SHP77 treated with DMSO at 0.1 percent for 48 hours (cell line): Measurements from ENCODE around the gene TMC8.
A peak's percentile ranks its signal among the peaks of the same experiment; 100 is the strongest.

Experiments used
- DNase-seq: peaks from one replicate; lab custom pipeline; 2025; lab: John Stamatoyannopoulos, UW

TMC8 gene

DNA sequence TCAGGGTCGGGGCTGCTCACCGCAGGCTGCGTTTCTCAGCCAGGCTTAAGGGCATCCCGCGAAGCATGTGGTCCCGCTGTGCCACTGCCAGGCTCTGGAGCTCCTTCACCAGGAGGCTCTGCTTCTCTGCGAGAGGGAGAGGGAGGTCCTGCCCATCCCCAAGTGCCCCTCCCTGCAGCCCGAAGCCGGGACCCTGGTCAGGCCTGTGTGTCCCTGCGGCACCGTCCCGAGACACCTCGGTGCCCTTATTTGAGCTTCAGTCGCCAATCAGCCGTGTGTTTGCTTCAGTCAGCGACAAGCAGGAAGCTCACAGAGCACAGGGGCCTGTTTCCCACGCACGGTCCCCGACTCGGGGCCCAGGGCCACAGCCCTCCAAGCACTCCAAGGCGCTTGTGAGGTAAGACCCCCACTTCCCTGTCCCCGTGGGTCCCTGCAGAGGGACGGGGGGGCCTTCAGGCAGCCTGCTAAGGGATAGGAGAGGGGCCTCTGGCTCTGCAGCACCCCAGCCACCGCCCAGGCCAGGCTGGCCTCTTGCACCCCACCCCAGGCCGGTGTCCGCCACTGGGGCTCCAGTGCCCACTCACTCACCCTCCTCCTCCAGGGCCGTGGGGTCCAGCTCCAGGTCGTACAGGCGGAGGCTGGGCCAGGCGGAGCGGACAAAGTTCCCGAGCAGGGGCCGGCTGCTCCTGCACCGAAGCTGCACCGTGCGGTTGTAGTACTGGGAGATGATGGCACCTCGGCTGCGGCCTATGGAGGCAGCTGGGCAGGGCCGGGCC is 5.2 kb upstream of the TMC8 start:
- DNase-seq = no peak

DNA sequence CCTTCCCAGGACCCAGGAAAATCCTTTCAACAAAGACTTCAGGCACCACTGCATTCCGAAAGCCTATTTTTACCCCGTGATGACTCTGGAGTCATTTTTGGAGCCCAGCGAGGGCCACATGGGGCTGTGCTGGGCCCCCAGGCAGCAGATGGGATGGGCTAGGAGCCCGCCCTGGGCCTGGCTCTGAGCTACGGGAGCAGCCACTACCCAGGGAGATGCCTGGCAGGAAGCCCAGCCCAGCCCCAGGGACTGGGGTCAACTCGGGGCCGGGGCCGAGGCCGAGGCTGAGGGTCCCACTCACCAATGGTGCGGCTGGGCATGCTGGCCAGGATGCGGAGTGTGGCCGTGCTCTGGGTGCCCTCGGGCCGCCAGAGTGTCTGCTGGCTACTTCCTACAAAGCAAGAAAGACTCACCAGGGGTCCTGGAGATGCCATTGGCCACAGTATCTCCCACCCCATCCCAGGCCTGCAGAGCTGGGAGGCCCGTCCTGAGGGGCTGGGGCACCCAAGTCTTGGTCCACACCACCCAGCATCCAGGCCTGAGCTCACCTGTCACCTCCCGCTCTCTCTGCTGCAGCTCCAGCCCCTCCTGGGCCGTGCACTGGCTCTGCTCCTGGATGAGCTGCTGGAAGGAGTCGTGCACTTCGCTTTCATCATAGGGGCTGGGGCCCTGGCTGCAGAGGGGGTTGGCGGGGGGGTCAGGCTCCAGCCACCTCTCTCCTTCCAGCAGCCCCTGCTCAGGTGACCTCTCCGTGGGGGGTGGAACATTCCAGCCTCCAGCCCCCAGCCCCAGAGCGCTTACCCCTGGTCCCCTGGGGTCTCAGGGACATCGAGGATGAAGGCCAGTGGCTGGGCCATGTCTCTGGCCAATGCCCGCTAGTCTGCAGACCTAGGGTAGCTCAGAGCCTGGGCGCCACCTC is 4.3 kb upstream of the TMC8 start:
- DNase-seq = no peak

DNA sequence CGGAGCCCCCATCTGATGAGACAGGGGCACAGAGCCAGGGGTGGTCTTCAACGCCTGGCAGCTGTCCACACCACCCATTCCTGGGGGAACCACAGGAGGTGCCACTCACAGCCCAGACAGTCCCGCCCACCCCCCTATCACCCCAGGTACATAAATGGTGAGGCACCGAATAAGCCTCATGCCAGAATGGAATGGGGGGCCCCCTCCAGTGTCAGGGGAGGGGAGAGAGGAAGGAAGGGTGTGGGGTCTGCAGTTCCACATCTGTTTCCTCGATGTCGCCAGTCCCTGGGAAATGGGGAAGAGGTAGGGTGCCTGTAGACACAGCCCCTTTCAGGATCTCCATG is 3.7 kb upstream of the TMC8 start:
- DNase-seq = no peak

DNA sequence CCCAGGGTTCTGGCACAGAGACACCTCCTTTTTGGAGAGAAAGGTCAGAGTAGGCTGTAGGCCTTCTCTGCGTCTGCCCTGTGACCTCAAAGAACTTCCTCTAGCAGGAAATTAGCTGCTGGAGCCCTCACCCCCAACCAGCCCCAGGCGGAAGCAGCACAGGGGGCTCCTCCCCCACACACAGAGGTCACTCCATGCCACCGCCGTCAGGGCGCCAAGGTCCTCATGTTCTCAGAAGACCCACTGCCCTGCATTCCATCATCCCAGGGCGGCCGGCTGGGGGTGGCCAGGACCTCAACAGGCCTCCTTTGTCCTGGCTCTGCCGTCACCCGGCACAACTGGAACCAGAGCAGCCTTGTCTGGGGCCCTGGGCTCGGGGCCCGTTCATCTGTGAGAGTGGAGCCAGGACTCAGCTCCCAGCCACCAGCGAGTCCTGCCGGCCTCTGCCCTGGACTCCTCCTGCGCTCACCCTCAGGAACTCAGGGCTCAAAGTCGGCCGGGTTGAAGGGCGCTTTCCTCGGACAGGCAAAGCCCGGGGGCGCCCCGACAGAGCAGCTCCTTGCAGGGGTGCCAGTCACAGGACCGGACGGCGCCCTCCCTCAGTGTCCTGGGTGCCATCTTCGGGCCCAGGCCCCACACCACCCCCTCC is 3.2 kb upstream of the TMC8 start:
- DNase-seq = no peak

DNA sequence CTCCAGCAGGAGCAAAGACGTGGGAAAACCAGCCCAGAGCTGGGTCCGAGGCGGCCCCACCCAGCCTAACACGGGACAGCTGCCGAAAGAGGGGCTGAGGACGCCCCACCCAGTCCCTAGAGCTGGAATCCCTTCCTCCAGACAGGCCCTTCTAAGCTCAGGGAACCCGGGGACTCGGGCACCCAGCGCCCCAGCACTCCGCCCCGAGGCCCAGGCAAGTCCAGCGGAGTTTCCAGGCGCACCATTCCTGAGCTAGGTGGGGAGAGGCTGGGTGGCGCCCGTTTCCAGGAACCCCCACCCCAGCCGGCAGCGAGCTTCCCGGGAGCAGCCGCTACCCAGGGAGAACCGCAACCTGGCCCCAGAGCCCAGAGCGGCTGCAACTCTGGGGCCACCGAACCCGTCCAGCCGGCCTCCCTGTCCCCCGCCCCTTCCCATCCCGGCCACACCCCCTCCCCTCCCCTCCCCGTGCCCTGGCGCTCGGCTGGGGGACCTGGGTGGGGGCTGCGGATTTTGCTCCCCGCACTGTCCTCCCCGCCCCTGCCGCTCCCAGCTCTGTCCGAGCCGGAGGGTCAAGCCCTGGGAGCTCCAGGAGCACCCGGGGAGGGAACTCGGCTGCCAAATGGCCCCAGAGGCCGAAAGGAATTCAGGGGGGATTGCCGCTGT is 2.6 kb upstream of the TMC8 start:
- no peak for DNase-seq

DNA sequence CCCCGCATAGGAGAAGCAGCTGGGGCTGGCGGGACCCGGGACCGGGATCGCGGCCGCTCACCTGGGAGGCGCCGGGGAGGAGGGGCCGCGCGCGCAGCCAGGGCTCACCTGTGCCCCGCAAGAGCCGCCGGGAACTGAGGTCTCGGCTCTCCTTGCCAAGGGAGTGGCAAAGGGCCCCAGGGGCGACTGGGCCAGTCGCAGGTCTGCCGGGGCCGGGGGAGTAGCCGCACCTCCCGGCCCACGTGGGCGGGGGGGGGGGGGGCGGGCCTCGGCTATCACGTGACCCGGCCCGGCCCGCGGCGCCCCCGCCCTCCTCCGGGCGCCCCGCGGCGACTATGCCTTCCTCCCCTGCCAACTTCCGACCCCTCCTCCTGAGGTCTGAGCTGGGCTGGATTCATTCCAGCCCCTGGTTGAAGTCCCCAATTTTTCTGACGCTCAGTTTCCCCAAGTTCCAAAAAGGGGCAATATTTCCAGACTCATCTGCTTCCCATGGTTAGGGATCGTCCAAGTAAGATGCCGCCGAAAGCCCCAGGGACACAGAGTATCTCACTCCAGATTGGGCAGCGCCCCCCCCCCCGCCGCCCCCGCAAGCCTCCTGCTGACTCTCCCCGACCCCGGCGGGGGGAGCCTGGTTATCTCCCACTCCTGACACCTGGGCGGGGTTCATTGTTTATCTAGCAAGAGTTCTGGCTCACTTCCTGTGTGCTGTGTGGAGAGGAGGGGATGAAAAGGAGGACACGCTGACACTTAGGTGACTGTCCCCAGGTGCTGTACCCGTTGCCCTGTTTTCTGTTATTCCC is 1.8 kb upstream of the TMC8 start, which contains the start of gene TMC6:
TSS of gene TMC6 (minus strand) at position 205 of the 800 bp plus-strand sequence. CDS start 1,923 bp downstream, outside the sequence.
- no peak for DNase-seq

DNA sequence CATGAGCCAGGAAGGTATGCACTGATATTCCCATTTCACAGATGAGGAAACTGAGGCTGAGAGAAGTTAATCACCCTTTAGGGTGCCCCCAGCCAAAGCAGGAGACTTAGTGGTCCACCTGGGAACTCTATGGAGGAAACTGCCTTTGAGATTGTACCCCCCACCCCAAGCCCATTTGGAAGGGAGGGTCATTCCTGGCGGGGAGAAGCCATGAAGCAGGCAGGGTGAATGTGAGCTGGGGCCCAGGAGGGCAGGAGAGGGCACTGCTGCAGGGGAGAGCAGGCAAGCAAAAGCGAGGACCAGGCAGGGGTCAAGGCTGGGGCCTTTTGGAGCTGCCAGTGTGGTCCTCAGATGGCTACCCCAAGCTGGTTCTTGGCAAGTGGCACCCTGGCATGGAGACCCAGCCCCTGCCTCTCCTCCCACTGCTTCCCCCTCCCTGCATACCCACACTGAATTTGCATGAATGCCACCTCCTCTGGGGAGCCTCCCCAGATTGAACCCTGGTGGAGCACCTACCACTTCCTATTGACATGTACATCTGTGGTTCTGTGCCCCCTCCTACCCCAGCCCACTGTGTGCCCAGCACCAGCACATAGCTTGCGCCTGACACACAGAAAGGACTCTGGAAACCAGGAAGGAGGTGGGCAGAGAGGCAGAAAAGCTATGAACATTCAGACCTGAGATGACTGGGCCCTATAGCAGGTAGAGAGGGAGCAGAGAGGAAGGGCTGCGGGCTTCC is 1.1 kb upstream of the TMC8 start:
- no peak for DNase-seq

DNA sequence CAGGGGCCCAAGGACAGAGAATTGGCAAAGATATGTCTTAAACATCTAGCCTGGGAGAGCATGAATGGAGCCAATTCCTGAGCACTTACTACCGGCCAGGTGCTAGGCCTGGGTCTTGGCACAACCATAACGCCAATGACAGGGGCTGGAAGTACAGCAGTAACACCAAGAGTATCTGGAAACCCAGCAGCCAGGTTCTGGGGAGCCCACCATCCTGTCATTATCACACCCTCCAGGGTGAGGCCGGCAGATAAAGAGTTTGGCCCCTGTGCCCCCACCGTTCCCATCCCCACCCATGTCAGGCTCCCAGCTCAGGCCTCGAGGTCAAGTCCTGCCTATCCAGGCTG is 508 bp upstream of the TMC8 start:
- no peak for DNase-seq

DNA sequence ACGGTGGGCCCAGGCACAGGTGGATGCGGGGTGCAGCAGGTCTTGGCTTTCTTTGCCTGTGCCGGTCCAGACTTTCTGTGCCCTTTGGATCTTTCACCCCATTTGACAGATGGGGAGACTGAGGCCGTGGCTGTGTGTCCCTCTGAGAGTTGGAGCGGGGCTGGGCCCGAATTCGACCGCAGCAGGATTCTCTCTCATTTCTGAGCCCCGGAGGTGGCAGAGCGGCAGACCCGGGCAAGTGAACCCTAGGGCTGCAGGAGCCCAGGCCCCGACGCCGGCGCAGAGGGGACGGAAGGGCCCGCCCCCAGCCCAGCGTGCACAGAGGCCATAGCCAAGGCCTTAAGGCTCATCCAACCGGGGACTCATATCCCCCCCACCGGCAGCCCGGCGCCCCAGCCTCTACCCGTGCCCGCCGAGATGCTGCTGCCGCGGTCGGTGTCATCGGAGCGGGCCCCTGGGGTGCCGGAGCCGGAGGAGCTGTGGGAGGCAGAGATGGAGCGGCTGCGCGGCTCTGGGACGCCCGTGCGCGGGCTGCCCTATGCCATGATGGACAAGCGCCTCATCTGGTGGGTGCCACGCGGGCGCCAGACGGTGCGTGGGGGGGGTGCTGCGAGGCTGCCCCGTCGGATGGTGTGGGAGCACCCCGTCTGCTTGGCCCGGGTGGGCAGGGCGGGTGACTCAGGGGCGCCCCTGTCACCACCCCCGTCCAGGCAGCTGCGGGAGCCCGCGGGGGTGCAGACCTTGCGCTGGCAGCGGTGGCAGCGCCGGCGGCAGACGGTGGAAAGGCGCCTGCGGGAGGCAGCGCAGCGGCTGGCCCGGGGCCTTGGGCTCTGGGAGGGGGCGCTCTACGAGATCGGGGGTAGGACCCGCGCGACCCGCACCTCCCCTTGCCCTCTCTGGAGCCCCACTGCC is 857 bp downstream of the TMC8 start:
- DNase-seq = no peak

DNA sequence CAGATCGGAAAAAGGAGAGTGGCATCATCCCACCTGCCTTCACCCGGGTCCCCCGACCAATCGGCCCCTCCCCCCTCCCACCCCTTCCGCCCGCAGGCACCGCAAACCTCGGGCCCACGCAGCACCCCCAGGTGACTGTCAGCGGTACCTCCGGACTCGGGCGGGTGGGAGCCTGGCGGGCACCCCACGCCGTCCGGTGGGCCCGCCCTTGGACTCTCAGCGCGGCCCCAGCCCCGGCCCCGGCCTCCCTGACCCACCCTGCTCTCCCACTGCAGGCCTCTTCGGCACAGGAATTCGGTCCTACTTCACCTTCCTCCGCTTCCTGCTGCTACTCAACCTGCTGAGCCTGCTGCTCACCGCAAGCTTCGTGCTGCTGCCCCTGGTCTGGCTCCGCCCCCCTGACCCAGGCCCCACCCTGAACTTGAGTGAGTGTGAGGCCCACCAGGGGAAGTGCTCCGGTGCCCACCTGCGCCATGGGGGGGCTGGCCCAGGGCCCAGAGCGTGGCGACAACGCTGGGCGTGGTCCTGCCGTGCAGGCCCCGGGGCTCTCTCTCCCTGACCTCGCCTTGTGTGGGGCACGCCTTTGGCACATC is 1.6 kb downstream of the TMC8 start:
- DNase-seq = no peak

DNA sequence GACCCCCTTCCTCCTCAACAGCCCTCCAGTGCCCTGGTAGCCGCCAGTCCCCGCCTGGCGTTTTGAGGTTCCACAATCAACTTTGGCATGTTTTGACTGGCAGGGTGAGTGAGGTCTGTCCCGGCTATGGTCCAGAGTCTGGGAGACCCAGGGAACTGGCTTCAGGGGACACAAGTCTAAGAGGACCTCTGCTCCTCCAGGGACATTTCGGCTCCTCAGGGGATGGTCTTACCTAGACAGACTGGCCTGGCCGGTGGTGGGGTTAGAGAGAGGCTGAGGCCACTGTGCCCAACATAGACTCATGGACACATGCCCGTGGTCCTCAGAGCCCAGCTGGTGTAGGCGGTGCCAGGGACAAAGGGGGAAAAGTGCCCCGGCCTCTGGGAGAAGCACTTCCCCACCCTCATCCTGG is 2.2 kb downstream of the TMC8 start:
- DNase-seq = no peak

DNA sequence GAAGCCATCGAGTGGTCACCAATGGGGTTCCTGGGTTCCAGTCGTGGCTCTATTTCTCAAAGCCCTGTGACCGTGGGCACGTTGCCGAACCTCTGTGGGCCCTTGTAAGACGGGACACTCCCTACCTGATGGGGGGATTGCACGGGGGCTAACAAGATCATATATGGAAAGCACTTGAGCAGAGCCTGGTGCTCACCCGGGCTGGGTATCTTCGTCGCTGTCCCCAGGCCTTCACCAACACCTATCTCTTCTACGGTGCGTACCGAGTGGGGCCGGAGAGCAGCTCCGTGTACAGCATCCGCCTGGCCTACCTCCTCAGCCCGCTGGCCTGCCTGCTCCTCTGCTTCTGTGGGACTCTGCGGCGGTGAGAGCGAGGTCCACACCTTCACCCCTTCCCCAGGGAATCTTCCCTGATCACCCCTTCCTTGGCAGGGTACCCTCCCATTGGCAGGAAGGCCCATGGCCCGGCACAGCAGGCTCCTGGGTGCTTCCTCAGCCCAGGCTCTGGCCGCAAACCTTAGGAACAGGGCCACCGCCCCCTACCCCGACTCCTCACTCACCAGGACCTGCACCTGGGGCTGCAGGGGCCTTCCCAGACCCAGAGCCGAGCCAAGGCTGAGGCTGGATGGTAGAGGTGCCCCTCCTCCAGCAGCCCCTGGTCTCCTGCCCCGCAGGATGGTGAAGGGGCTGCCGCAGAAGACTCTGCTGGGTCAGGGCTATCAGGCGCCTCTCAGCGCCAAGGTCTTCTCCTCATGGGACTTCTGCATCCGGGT is 2.8 kb downstream of the TMC8 start:
- DNase-seq = no peak

DNA sequence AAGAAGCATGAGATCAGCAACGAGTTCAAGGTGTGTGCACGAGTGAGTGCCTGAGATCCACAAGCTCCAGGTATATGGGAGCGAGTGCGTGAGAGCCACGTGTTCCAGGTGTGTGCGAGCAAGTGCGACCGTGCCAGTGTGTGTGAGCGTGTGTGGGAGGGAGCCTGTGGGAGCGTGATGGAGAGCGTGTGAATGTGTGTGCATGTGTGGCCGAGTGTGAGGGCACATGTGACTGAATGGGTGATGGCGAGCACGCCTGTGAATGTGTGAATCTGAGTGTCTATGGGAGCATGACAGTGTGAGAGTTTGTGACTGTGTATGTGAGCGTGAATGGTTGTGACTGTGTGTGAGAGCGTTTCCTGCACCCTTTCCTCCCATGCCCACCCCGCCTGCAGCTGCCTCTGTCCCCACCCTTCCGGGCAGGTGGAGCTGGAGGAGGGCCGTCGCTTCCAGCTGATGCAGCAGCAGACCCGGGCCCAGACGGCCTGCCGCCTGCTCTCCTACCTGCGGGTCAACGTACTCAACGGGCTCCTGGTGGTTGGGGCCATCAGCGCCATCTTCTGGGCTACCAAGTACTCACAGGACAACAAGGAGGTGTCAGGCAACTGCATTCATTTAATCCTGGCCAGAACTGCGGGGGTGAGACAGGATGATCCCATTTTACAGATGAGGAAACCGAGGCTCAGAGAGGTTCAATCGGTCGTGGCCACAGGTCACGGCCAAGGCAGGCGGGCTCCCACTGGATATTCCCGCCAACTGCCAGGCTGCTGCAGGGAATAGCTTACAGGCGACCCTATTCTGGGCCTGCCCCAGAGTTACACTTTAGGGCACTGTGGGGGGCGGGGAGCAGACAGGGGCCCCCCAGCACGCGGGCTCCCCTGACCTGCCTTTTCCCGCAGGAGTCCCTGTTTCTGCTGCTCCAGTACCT is 3.7 kb downstream of the TMC8 start:
- DNase-seq = peak; percentile 58

DNA sequence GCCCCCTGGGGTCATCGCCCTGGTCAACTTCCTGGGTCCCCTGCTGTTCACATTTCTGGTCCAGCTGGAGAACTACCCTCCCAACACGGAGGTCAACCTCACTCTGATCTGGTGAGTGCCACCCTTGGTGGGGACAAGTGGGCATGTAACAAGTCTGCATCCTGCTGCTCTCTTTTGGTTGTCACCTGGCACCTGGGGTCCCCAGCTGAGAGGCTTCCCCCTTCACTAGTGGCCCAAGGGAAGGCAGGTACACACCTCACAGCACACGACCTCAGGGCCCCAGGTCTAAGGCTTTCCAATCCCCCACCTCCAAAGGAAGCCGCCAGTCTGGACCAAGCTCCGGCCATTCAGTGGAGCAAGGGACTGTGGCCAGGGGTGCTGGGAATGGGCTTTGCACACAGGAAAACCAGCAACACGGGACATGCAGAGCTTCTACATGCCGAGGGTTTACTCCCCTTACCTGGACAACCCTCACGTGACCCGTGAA is 4.4 kb downstream of the TMC8 start:
- no peak for DNase-seq

DNA sequence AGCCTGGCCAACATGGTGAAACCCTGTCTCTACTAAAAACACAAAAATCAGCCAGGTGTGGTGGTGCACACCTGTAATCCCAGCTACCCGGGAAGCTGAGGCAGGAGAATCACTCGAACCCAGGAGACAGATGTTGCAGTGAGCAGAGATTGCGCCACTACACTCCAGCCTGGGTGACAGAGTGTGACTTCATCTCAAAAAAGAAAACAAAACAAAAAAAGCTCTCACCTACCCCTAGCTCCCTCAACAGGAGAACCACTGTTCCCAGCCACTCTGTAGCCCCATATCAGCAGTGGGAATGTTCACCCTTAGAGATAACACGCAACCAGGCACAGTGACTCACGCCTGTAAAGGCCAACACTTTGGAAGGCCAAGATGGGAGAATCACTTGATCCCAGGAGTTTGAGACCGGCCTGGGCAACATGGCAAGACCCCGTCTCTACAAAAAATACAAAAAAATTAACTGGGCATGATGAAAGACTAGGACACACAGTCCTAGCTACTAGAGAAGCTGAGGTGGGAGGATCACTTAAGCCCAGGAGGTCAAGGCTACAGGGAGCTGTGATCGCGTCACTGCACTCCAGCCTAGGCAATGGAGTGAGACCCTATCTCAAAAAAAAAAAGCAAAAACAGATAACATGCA is 5.4 kb downstream of the TMC8 start:
- DNase-seq = no peak

DNA sequence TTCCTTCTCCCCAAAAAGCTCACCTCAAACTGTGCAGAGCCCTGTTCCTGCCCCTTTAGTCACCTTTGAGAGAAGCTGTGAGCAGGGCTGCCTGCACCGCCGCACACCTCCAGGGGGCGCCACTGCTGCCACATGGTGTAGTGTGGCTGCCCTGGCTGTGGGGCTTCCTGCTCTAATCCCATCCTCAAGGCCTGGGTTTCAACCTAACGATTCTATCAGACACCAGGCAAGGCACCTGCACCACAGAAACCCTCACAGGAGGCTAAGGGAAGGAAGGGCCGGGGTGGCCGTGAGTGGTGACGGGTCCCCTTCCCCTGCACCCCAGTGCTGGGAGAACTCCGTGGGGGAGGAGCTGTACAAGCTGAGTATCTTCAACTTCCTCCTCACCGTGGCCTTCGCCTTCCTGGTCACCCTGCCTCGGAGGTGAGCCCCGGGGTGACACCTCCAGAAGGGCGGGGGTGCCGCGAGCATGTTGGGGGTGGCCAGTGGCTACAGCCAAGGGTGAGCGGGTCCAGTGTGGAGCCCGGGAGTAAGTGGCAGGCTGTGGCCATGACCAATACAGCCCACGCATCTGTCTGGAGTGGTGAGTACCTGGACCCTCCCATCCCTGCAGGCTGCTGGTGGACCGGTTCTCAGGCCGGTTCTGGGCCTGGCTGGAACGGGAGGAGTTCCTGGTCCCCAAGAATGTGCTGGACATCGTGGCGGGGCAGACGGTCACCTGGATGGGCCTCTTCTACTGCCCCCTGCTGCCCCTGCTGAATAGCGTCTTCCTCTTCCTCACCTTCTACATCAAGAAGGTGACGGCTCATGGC is 7.0 kb downstream of the TMC8 start:
- DNase-seq = no peak
